Measurements from ENCODE around the gene TSR3.

Gene TSR3

GRCh38 chr16:1377406-1378010, 25.8 kb upstream of the TSR3 start:
- DNase-seq = no peak

GRCh38 chr16:1375741-1376410, 24.2 kb upstream of the TSR3 start:
- no peak for DNase-seq

GRCh38 chr16:1375298-1375640, 23.6 kb upstream of the TSR3 start:
- DNase-seq = no peak

- no peak for DNase-seq
Observed at GRCh38 chr16:1374418-1375297, 23.0 kb upstream of the TSR3 start.

GRCh38 chr16:1372292-1372950, 20.7 kb upstream of the TSR3 start:
- no peak for DNase-seq

GRCh38 chr16:1371054-1371978, 19.6 kb upstream of the TSR3 start:
- DNase-seq = no peak

GRCh38 chr16:1367486-1368174, 16.0 kb upstream of the TSR3 start:
- DNase-seq = no peak

GRCh38 chr16:1366712-1367299, 15.1 kb upstream of the TSR3 start:
- no peak for DNase-seq

GRCh38 chr16:1366060-1366711, 14.5 kb upstream of the TSR3 start:
- DNase-seq = no peak

GRCh38 chr16:1364510-1364909, 12.8 kb upstream of the TSR3 start:
- DNase-seq = no peak

GRCh38 chr16:1363501-1364041, 11.9 kb upstream of the TSR3 start:
- DNase-seq = no peak

- no peak for DNase-seq
Observed at GRCh38 chr16:1362807-1363206, 11.1 kb upstream of the TSR3 start.

GRCh38 chr16:1361685-1362360, 10.1 kb upstream of the TSR3 start:
- DNase-seq = no peak

- DNase-seq = no peak
Observed at GRCh38 chr16:1357906-1358566, 6.4 kb upstream of the TSR3 start.

GRCh38 chr16:1356061-1356900, 4.6 kb upstream of the TSR3 start:
- no peak for DNase-seq

- no peak for DNase-seq
Observed at GRCh38 chr16:1355591-1355990, 3.9 kb upstream of the TSR3 start.

GRCh38 chr16:1354815-1355540, 3.3 kb upstream of the TSR3 start:
- DNase-seq = no peak

- no peak for DNase-seq
Observed at GRCh38 chr16:1351215-1351581, 480 bp downstream of the TSR3 start.

All from SHP77 treated with DMSO at 0.1 percent for 48 hours (cell line).